GM21576 (cell line): ENCODE measurements around the gene TFAP2E.

Experiments used
- ATAC-seq: cut with Tn5 transposase; IDR thresholded peaks from one replicate; pipeline ENCODE4 v1.9.1; 2021; ENCODE audit warnings: mild to moderate bottlenecking, moderate library complexity; ENCODE audit not compliant: unreplicated experiment

TFAP2E gene

DNA sequence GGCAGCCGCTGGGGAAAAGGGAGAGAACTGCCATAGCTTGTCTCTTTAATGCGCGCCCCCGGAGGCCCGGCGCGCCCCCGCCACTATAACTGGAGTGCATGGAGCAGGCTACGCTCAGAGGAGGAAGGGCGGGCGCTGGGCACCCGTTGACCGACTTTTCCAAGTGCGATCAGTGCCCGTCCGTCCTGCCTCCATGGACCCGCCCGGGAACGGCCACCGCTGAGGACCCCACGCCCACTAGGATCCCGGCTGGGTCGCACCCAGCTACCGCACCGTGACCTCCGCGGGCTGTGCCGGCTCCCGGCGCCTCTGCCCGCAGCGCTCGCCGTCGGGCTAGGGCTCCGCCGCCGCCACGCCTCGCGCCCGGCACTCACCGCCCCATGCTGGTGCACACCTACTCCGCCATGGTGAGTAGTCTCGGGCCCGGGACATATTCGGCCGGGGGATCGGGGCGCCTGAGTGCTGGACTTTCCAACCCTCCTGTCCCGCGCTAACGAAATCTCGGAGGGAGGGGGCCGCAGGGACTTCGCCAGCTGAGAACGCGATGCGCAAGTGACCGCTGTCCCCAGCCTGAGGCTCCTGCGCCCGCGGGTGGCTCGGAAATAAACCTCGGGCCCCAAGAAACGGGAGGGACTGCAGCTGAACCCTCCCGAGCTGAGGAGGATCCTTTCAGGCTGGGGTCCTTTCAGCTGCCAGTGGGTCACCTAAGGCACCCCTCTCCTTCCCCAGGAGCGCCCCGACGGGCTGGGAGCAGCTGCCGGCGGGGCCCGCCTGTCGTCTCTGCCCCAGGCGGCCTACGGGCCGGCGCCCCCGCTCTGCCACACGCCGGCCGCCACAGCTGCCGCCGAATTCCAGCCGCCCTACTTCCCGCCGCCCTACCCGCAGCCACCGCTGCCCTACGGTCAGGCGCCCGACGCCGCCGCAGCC lies at the start of gene TFAP2E:
TSS of gene TFAP2E (plus strand) at position 117 of the 927 bp plus-strand sequence. CDS start at position 381, 264 bp downstream.
- ATAC-seq = no peak

DNA sequence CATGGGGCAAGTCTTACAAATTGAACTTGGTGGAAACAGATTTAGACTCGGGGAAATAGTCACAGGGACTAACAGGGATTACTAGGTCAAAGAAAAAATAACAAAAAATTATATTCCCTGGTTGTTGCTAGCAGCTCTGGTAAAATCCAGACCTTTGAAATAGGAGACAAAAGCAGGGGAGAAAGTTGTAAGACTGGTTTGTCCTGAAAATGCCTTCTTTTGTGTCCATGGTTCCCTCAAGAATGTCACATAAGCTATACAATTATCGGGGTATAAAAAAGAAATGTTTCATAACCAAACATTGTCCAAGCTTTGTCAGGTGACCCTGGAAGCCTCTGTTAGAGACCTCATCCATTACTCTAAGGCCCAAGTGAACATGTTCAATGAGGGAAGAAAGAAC lies 49.0 kb upstream of the TFAP2E start:
- no peak for ATAC-seq

DNA sequence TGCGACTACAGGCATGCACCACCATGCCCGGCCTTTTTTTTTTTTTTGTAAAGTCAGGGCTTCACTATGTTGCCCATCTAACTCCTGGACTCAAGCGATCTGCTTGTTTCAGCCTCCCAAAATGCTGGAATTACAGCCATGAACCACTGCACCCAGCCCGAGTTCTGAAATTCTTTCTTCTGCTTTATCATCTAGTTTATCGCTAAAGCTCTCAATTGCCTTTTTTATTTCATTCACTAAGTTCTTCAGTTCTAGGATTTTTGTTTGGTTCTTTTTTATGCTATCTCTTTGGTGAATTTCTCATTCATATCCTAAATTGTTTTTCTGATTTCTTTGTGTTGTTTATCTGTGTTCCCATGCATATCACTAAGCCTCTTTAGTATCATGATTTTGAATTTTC lies 42.9 kb upstream of the TFAP2E start:
- no peak for ATAC-seq

DNA sequence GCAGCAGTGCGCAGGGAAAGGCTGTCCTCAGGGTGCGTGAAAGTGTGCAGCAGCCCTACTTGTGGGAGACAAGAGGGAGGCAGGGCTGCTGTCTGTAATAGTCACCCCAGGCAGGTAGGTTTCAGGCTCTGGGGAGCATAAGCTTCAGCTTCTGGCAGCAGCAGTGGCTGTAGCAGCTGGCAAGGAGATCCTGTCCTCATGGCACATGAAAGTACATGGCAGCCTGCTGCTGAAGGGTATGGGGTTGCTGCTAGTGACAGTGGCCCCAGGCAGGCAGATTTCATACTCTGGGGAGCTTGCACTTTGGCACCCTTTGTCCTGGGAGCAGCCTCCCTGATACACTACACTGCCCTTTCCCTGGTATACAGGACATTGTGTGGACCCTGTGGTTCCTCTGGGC lies 42.2 kb upstream of the TFAP2E start:
- ATAC-seq = no peak

DNA sequence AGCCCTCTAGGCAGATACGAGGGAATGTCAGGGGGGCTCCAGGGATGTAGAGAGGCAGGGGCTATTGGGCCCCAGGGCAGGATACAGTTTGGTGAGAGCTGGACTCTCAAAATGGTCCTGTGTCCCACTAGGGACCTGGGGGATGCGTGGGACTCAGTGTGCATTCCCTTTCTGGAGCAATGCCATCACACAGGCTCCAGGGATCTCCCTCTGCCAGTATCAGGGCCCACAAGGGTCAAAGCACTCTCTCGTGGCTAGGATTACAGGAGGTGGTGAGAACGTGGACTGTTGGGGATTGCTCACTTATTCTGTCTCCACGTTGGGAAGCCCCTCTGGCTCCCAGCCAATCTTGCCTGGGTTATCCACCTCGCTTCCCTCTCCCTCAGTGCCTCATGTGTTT lies 41.7 kb upstream of the TFAP2E start:
- no peak for ATAC-seq

DNA sequence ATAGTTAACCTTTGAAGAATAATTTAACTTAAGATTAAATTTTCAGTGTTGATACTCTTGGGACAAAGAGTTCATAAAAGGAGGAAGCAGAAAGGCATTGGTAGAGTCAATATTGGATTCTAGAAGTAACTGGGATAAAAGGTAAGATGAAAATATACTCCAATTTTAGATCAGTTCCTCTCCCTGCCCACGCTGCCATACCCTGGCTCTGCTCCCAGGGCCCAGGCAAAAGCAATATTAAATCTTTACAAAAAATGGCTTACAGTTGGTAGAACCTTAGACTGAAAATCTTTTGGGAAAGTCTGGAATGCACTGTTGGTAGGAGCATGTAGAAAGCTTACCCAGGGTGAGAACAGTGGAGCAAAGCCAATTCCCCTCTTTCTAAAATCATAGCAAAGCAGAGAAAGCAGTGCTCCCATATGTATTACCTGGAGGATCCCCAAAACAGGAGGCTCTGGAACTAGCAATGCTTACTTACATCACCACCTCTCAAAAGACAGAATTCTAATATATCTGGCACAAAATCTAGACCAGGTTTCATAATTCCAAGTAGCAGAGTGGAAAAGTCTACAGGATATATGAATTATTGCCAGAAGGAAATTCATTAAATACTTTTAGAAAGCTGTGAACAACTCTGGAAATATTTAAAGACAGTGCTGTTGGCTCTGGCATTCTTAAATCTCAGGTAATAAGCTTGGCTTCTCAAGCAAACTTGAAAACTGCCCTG lies 40.5 kb upstream of the TFAP2E start:
- no peak for ATAC-seq

DNA sequence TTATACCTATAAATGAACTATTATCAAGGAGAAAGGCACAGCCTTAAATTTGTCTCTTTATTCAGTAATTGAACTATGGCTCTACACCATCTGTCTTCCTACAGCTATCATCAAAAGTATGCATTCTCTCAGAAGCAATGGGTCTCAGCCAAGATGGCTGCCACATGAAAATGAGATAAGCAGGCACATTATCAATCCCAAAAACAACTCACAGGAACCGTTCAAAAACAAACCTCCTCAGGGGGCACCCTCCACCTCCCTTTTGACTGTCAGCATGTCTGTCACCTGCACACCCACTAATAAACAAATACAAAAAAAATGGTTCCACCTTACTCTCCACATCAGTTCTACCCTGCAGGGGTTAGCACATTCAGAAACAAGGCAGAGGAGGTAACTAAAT lies 39.5 kb upstream of the TFAP2E start:
- no peak for ATAC-seq

DNA sequence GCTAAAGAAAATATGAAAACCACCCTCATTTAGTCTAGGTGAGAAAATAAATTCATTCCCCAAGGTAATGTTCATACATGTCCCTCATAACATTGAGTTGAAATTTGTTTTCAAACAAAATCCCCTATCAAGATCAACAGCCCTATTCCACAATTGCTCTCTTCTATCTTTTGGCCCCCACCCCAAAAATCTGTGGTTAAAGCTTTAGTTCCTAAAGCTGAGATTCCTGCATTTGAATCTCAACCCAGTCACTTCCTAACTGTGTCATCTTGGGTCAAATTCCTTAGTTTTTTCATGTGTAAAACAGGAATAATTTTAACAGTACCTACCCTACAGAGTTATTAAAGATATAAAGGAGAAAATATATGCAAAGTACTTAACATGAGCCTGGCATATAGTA lies 37.9 kb upstream of the TFAP2E start:
- ATAC-seq = no peak

DNA sequence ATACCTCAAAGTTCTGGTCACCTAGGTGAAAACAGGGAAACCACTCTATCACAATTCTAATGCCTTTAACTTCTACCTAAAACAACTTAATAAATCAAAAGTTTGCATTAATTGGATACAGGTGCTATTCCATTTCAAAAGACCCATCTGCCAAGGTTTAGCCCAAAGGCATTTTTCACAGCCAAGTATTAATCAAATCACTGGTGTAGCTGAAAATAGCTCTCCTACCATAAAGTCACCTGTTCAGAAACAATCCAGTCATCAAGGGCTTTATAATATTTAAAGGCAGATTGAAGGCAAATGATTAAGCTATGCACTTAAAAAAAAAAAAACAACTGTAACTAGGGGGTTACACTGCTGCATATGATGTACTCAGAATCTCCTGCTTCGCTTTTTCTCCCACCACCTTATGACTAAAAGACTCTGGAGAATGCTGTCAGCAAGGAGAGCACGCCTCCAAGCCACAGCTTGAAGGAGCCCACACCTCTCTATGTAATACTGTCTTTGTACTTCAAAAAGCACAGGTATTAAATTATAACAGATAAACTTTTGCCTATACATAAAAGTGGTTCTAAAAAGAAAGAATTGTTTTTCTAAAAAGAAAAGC lies 36.5 kb upstream of the TFAP2E start:
- ATAC-seq = no peak

DNA sequence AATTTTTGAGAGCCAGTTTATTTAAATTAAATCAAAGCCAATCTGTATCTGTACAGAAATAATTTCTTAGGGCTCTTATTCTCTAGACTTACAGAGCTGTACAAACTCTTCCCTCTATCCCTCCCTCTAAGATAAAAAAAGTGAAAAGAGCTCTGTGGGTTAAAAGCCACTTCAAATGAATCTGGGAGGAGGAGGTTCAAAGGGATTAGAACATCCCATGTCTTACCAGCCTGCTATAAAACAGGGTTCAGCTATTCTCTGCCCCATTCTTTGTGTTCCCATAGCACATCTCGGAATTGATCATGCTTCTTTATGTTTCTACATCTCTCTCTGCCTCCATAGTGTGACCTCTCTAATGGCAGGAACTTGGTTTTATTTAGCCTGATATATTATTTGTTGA lies 35.3 kb upstream of the TFAP2E start:
- ATAC-seq = no peak

DNA sequence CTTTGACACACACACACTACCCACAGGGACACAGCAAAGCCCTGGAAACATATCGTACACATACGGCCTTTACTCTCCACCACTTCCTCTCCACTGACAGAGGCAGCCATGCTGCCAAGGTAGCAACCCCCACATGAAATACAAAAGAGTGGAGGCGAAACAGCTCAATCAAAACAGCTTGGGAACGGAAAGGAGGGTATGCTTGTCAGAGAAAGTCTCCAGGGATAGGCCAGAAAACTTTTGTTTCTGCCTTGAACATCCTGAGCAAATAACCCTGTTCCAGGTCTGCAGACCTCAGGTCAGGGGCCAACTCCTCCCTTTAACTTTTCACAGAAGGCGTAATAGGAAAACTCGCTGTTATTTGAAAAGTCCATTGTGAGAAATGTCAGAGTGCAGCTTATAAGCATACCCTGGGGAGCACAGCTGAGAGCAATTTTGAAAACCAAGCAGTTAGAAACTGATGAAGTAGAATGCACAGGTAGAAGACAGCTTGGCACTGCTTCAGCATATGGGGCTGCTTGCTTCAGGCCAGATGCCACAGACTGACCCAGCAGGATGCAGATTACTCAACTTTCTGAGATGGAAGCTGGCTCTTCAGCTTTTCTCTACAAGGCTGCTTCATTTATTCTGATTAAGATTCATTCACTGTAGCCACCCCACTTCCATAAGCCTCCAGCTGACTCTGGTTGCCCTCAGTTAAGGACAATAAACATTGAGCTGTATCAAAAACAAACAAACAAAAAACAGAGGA lies 33.9 kb upstream of the TFAP2E start:
- no peak for ATAC-seq

DNA sequence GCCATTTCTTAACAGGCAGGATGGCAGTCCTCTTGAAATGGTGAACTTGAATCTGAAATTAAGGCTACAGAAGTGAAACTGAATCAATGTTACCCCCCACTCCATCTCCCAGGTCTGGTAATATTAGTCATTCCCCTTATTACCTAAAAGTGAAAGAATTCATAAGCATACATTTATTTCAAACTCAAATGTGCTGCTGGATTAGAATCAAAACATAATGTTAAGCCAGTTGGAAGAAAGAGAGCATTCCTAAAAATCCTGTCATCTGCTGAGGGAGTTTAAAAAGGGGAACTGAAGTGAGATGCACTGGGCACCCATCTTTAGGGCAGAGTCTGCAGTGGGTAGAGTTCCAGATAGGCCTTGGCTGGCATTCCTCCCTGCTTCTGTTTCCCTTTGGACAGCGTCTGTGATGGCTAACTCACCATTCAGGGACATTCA lies 33.3 kb upstream of the TFAP2E start:
- no peak for ATAC-seq

DNA sequence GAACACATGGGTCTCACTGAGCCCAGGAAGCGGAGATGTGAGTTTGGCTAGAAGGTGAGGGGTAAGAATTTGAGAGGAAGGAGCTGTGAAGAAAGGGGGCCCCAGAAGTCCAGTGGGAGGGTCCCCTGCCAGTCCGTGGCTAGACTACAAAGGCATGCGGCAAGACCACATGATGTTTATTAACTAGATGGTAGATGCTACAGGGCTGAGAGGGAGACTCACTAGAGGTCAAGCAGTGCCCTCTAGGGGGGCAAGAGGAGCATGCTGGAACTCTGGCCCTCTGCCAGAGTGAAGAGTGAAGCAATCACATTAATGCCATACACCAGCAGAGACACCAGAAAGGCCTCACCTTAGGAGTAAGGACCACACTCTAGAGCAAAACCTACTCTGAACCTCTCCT lies 28.1 kb upstream of the TFAP2E start:
- no peak for ATAC-seq

DNA sequence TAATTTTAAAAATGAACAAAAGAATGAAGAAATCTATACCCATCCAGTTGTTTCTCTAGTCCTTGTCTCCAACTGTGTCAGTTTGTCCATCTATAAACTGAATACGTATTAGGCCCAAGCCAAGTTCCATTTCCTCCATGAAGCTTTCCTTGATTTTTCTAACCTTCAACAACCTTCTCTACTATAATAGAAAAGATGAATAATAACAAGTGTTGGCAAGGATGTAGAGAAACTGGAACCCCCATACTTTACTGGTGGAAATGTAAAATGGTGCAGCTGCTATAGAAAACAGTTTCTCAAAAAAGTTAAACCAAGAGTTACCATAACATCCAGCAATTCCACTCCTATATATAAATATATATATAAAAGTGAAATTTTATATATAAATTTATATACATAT lies 26.5 kb upstream of the TFAP2E start:
- ATAC-seq = no peak

DNA sequence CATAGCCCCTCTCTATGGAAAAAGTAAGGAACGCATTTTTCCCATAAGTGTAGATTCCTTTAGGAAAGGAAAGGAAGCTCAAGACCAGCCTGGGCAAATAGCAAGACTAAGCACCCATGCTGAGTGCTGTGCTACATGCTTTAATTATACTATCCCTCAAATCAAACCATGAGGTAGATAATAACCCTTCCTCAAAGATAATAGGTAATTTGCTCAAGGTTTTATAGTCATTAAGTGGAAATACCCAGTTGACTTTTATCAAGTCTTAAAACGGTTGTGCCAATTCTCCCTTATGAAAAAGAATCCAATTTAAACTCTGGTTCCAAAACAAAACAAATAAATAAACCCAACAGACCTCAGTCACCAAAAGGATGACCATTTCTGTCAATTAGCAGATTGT lies 19.3 kb upstream of the TFAP2E start:
- ATAC-seq = no peak

DNA sequence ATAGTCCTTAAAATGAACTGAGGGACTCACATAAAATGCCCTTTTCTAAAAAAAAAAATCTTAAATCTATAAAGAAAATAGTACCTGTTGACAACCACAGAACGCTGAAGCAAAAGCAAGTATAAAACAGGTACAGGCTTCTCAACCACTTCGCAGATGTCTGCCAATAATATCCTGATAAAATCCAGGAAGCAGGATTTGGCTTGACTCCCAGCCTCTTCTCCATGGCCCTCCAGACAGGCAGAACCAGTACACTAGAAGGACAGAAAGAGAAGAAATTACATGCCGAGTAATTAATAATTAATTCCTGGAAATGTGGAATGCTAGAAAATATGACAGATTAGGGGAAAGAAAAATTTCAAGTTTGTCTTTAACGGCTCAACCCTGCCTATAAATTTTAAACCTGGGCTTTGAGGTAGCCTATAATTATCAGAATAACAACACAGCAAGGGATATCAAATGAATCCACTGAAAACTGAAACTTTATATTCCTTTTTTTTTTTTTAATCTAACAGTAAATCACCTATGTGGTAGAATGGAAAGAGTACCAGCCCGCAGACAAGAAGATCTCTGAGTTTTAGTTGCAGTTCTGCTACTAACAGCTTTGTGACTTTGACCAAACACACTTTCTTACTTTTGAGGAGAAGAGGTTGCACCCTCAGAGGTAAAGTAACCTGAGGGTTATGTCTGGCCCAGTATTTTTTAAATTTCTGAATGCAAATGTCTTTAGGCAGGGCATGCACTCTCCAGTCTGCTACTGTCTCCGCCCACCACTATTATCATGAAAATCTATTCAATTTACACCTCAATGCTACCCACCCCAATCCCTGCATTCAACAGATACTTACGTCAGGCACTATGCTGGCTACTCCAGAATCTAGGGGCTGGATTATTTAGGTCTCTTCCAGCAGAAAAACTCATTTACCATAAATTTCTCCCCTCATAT lies 18.6 kb upstream of the TFAP2E start:
- ATAC-seq = no peak

DNA sequence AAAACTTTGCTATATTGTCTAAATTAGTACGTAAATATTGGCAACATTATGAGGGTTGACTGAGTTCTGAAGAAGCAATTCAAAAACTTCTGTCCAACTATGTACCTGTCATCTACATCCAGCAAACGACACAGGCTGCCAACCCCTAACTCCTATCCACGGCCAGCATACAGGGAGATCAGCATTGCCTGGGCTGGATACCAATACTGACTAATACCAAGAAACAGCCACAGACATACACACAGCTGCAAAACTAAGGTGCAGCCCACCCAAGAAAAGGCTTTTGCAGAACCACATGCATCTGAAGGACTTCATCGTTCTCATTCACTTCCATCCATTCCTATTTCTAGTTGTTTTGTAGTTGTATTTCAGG lies 17.9 kb upstream of the TFAP2E start:
- ATAC-seq = no peak

DNA sequence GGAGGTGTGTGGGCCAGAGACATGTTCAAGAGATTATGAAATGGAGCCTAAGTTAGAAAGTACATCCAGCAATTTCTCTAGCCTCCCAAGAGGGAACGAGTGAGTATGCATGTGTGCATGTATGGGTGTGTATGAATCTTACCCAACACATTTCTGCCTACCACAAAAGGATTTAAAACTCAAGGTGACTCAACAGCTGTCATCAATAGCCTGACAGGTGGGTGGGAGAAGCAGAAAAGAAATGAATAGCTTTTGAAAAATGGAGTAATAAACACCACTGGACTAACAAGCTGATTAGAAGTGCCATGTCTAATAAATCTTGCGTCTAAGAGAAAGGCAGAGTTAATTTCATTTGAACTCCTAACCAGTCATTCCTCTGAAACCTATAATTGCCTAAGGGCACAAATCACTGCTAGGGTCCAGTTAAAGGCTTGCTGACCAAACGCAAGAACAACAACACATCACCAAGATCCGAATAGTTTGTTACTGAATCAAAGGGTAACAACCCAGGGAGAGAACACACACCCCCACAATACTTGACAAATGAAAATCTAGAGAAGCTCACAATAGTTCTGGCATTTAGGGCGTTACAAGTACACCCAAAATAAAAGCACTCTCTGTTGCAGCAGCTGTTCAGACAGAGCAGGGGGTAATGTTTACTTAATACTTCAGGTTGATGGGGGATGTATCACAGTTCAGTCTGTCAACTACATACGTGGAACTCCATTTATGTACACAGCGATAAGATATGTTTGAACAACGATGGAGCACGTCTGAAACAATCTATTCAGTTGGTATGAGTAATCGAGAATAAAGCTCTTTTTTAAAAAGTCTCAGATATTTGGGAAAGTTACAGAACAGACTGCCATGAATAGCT lies 17.3 kb upstream of the TFAP2E start:
- no peak for ATAC-seq
